GM23338 (cell line): ENCODE data around the gene PAXX. TPM values are rescaled to one million over a fixed set of nuclear protein-coding genes. Genes with fewer than 3 reads are reported as not detected.

Experiments used
- ATAC-seq: fragments of 200-7000 bp; cut with Tn5 transposase; 3 replicates; pipeline ENCODE4 v1.9.1; 2020
- DNase-seq: peaks from one replicate; pipeline ENCODE4 v3.0.0-alpha.2; 2015; ENCODE audit warnings: low spot score
- H2AFZ ChIP-seq: fragments of 200-600 bp; sonication (generic); 2 replicates; pipeline ENCODE4 v1.8.0; 2016; ENCODE audit warnings: antibody characterized with exemption, mild to moderate bottlenecking, moderate library complexity
- H3F3A ChIP-seq: fragments of 200-600 bp; sonication (generic); replicated peaks from 2 replicates; pipeline ENCODE4 v1.8.0; 2017; ENCODE audit warnings: antibody characterized with exemption, mixed run types, low read depth
- H3K27ac ChIP-seq: fragments of 200-600 bp; sonication (generic); 2 replicates; pipeline ENCODE4 v1.6.1; 2016; ENCODE audit warnings: low read depth
- H3K27me3 ChIP-seq: fragments of 200-600 bp; sonication (generic); 2 replicates; pipeline ENCODE4 v1.8.0; 2016; ENCODE audit warnings: mild to moderate bottlenecking, mixed run types, moderate library complexity; ENCODE audit not compliant: insufficient read depth
- H3K36me3 ChIP-seq: fragments of 200-600 bp; sonication (generic); 2 replicates; pipeline ENCODE4 v1.8.0; 2016; ENCODE audit warnings: mild to moderate bottlenecking; ENCODE audit not compliant: insufficient read depth
- H3K4me1 ChIP-seq: fragments of 200-600 bp; sonication (generic); 2 replicates; pipeline ENCODE4 v1.8.0; 2016; ENCODE audit warnings: mild to moderate bottlenecking, moderate library complexity; ENCODE audit not compliant: insufficient read depth
- H3K4me2 ChIP-seq: fragments of 200-600 bp; sonication (generic); 2 replicates; pipeline ENCODE4 v1.7.1; 2017; ENCODE audit warnings: mixed run types
- H3K4me3 ChIP-seq: fragments of 200-600 bp; sonication (generic); 2 replicates; pipeline ENCODE4 v1.6.1; 2016; ENCODE audit warnings: mixed run types
- H3K79me2 ChIP-seq: fragments of 200-600 bp; sonication (generic); replicated peaks from 2 replicates; pipeline ENCODE4 v1.8.0; 2017; ENCODE audit warnings: mild to moderate bottlenecking; ENCODE audit not compliant: insufficient read depth
- H3K9me2 ChIP-seq: fragments of 200-600 bp; sonication (generic); 2 replicates; pipeline ENCODE4 v1.8.0; 2017; ENCODE audit not compliant: insufficient read depth
- H4K20me1 ChIP-seq: fragments of 200-600 bp; sonication (generic); replicated peaks from 2 replicates; pipeline ENCODE4 v1.8.0; 2017; ENCODE audit warnings: mild to moderate bottlenecking; ENCODE audit not compliant: insufficient read depth
- H3K27ac Mint-ChIP-seq: 2 replicates; pipeline ENCODE4 v1.8.0; 2020; ENCODE audit warnings: inconsistent platforms, mild to moderate bottlenecking, moderate library complexity, mixed read lengths
- H3K27me3 Mint-ChIP-seq: 3 replicates; pipeline ENCODE4 v1.8.0; 2022; ENCODE audit warnings: low read depth, mild to moderate bottlenecking, moderate library complexity, mixed read lengths, inconsistent platforms; ENCODE audit not compliant: insufficient read depth, poor library complexity
- H3K36me3 Mint-ChIP-seq: 3 replicates; pipeline ENCODE4 v1.8.0; 2021; ENCODE audit warnings: low read depth, mild to moderate bottlenecking, inconsistent platforms, moderate library complexity, mixed read lengths
- H3K4me1 Mint-ChIP-seq: 3 replicates; pipeline ENCODE4 v1.8.0; 2020; ENCODE audit warnings: mild to moderate bottlenecking, inconsistent platforms, mixed read lengths
- H3K4me3 Mint-ChIP-seq: 3 replicates; pipeline ENCODE4 v1.8.0; 2021; ENCODE audit warnings: moderate library complexity, mild to moderate bottlenecking, inconsistent platforms, mixed read lengths
- H3K9me3 Mint-ChIP-seq: 3 replicates; pipeline ENCODE4 v1.8.0; 2020; ENCODE audit warnings: moderate library complexity, mild to moderate bottlenecking, inconsistent platforms, mixed read lengths
- CREB1 ChIP-seq: fragments of 250-450 bp; sonication (Bioruptor Pico); IDR thresholded peaks from 2 replicates; pipeline ENCODE4 v1.5.0; 2020; ENCODE audit warnings: low read depth, mild to moderate bottlenecking, moderate library complexity
- EZH2 ChIP-seq: fragments of 200-600 bp; sonication (generic); IDR thresholded peaks from one replicate; pipeline ENCODE4 v1.8.0; 2017; ENCODE audit warnings: antibody characterized with exemption, mild to moderate bottlenecking, low read depth; ENCODE audit not compliant: unreplicated experiment
- JUNB ChIP-seq: IDR thresholded peaks from one replicate; pipeline ENCODE4 v1.6.1; 2016; ENCODE audit warnings: antibody characterized with exemption; ENCODE audit not compliant: unreplicated experiment
- REST ChIP-seq: IDR thresholded peaks from one replicate; pipeline ENCODE4 v1.6.1; 2018; ENCODE audit warnings: antibody characterized with exemption; ENCODE audit not compliant: unreplicated experiment
- ZNF331 ChIP-seq: fragments of 250-450 bp; sonication (Bioruptor Pico); IDR thresholded peaks from 2 replicates; pipeline ENCODE4 v1.5.0; 2020; ENCODE audit warnings: low read depth, mild to moderate bottlenecking, moderate library complexity
- ZNF462 ChIP-seq: fragments of 250-450 bp; sonication (Bioruptor Pico); IDR thresholded peaks from 2 replicates; pipeline ENCODE4 v1.5.0; 2020; ENCODE audit warnings: mild to moderate bottlenecking, moderate library complexity
- polyA plus RNA-seq: library from polyadenylated mRNA; unstranded; fragments of >200 nt; fragmentation: Nextera tagmentation; extraction: Ambion mirVana; gene quantifications from 2 replicates; pipeline ENCODE4 v1.2.1, GENCODE V29; 2016
- total RNA-seq: library from RNA; depleted of rRNA; stranded (reverse); fragments of >200 nt; shearing (Covaris generic); gene quantifications from 2 replicates; pipeline ENCODE4 v1.2.3, GENCODE V29; 2014
- TF ChIP-seq, protein P1 (sequence below), 2 experiments: fragments of 200-600 bp in 1 of 2; sonication (generic) in 1 of 2; conservative IDR thresholded peaks; 2 replicates each; pipeline versions ENCODE4 v1.5.1 to v1.6.1; 2016 to 2017; ENCODE audit warnings: antibody characterized with exemption in 2 of 2, low read depth in 2 of 2, mild to moderate bottlenecking in 2 of 2, moderate library complexity in 1 of 2

PAXX gene
- total and polyA plus RNA-seq, 2 experiments from 2014 or later = 71.5 to 86.0 TPM

- ATAC-seq (no peak), DNase-seq (no peak)
- no peak overlapping the region for H3K4me3 ChIP-seq
- Mint-ChIP-seq H3K9me3 (no peaks in the 10 kb centered on the region), H3K4me1 (peaks cover 2% of the 10 kb centered on the region; the same call in 2 of the 3 replicates), H3K36me3 (no peaks in the 10 kb centered on the region), H3K27me3 (peaks cover 16% of the 10 kb centered on the region), H3K4me3 (no peak overlapping the region), H3K27ac (no peak overlapping the region)
- H4K20me1 ChIP-seq = no peaks in the 10 kb centered on the region
- no peaks in the 10 kb centered on the region for H3K79me2 ChIP-seq
- peaks cover 14% of the 10 kb centered on the region for H3K27me3 ChIP-seq
- no peaks in the 10 kb centered on the region for H3K36me3 ChIP-seq
- TF ChIP-seq CREB1 (CRISPR knock-in tag) = no peak
- no peak for TF ChIP-seq REST
- TF ChIP-seq ZNF462 (CRISPR knock-in tag) = no peak
- TF ChIP-seq, protein P1, sequence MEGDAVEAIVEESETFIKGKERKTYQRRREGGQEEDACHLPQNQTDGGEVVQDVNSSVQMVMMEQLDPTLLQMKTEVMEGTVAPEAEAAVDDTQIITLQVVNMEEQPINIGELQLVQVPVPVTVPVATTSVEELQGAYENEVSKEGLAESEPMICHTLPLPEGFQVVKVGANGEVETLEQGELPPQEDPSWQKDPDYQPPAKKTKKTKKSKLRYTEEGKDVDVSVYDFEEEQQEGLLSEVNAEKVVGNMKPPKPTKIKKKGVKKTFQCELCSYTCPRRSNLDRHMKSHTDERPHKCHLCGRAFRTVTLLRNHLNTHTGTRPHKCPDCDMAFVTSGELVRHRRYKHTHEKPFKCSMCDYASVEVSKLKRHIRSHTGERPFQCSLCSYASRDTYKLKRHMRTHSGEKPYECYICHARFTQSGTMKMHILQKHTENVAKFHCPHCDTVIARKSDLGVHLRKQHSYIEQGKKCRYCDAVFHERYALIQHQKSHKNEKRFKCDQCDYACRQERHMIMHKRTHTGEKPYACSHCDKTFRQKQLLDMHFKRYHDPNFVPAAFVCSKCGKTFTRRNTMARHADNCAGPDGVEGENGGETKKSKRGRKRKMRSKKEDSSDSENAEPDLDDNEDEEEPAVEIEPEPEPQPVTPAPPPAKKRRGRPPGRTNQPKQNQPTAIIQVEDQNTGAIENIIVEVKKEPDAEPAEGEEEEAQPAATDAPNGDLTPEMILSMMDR (conservative IDR thresholded peaks at IDR 0.05; ENCODE audit: low read depth in 2 of 2) = no peak
- TF ChIP-seq ZNF331 = no peak
- no peak for TF ChIP-seq EZH2
- TF ChIP-seq JUNB = no peak
- no peaks in the 10 kb centered on the region; the same call in 1 of the 2 replicates for H3K4me1 ChIP-seq
- H3K4me2 ChIP-seq = no peak overlapping the region
- H3F3A ChIP-seq = no peaks in the 10 kb centered on the region
- no peaks in the 10 kb centered on the region for H3K9me2 ChIP-seq
- no peak overlapping the region for H2AFZ ChIP-seq
- no peak overlapping the region for H3K27ac ChIP-seq
These were observed 12.2 kb upstream of the PAXX start for GRCh38 chr9:136979769-136980587.
